ENCODE results near the gene TMEM25.
"Not testable (repeated sequence)": the region's sequence is repeated elsewhere in the genome, so short reads cannot be mapped to it uniquely, and the experiment has no call there.

TMEM25 gene

GRCh38 chr11:118532852-118533768, 2.1 kb downstream of the TMEM25 start:
- no peak for DNase-seq (ENCODE audit: low spot score)

DNA sequence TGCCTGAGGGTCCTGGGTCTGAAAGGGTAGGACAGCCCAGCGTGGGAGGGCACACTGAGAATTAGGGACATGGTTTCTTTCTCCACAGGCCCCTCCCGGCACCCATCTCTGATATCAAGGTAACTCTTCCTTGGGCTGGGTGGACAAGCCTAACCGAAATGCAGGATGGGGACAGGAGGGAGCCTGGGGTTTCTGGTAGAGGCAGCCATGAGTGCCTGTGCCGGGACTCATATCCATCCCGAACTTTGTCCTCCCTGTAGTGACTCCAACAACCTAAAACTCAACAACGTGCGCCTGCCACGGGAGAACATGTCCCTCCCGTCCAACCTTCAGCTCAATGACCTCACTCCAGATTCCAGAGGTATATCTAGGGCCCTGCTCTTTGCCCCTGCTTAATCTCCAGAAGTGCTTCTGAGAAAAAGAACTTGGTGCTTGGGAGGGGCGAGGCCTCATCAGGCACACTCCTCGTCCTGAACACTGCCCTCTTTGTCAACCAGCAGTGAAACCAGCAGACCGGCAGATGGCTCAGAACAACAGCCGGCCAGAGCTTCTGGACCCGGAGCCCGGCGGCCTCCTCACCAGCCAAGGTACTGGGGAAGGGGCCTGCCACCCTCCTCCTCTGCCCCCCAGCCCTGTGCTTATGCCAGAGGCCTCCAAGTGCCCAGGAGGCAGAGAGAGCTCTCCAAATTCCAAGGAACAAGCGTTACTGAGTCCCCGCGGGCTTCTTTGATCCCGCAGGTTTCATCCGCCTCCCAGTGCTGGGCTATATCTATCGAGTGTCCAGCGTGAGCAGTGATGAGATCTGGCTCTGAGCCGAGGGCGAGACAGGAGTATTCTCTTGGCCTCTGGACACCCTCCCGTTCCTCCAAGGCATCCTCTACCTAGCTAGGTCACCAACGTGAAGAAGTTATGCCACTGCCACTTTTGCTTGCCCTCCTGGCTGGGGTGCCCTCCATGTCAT, 3.1 kb downstream of the TMEM25 start:
- DNase-seq (ENCODE audit: low spot score), result no peak

- no peak for DNase-seq (ENCODE audit: low spot score)
Measured at GRCh38 chr11:118535261-118535660, 4.3 kb downstream of the TMEM25 start.

DNA sequence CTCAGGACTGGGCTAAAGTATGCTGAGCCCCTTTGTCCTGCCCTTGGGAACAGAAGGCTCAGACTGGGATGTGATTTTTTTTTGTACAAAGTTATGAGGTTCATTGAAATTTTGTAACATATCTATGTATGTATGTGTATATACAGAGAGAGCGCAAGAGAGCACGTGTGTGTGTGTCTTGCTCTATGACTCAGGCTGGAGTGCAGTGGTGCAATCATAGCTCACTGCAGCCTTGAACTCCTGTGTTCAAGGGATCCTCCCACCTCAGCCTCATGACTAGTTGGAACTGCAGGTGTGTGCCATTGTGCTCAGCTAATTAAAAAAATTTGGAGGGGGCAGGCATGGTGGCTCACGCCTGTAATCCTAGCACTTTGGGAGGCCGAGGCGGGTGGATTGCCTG, 5.7 kb downstream of the TMEM25 start:
- no peak for DNase-seq (ENCODE audit: low spot score)

GRCh38 chr11:118537409-118537980, 6.5 kb downstream of the TMEM25 start:
- DNase-seq (ENCODE audit: low spot score), result no peak

- DNase-seq (ENCODE audit: low spot score), result no peak
Measured at GRCh38 chr11:118544010-118544646, 13.1 kb downstream of the TMEM25 start.

DNA sequence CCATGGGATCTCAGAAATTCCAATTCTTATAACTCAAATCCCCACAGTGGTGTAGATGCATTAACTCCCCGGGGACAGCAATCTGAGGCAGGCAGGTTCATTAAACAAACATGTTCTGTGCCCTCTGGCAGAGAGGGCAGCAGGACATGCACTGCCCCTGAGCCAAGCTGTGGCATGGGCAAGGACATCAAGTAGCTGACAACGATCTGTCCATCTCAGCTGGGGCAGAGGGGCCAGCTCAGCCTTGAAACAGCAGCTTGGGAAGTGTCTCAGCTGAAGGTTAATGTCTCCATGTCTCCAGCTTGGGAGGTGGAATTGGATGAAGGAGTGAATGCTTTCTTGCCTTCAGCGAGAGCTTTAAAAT, 13.6 kb downstream of the TMEM25 start:
- DNase-seq (ENCODE audit: low spot score), result no peak

DNA sequence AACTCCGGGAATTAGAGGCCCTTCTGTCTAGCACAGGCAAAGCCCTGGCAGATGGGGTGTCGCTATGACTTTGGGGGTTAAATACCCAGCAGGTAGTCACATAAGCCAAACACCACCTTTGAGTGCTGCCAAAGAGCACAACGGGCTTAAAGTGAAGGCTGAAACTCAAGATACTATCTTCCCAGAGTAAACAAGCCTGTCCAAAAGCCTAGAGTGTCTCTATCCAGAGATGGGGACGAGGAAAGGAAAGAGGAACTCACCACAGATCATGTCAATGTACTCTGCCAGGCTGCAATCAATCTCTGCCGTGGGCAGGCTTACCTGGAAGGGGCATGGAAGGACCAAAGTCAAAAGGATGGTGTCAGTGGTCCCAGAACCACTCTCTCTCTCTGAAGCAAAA, 14.5 kb downstream of the TMEM25 start:
- DNase-seq (ENCODE audit: low spot score), result no peak

GRCh38 chr11:118547132-118547531, 16.1 kb downstream of the TMEM25 start:
- no peak for DNase-seq (ENCODE audit: low spot score)

DNA sequence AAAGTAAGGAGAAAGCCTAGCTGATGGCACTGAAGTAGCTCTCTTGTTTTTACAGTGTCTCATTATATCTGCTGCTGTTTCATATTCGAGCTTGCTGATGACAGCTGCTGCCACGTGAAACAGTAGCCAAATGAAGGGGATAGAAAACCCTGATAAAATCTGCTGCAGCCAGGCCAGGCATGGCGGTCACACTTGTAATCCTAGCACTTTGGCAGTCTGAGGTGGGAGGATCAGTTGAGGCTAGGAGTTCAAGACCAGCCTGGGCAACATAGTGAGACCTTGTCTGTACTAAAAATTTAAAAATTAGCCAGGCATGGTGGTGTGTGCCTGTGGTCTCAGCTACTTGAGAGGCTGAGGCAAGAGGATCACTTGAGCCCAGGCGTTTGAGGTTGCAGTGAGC, 21.3 kb downstream of the TMEM25 start:
- DNase-seq (ENCODE audit: low spot score), result no peak

DNA sequence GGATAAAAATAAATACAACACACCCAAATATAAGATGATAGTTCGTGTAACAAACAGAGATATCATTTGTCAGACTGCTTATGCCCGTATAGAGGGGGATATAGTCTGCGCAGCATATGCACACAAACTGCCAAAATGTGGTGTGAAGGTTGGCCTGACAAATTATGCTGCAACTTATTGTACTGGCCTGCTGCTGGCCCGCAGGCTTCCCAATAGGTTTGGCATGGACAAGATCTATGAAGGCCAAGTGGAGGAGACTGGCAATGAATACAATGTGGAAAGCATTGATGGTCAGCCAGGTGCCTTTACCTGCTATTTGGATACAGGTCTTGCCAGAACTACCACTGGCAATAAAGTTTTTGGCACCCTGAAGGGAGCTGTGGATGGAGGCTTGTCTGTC, 29.8 kb downstream of the TMEM25 start:
- no peak for DNase-seq (ENCODE audit: low spot score)

DNA sequence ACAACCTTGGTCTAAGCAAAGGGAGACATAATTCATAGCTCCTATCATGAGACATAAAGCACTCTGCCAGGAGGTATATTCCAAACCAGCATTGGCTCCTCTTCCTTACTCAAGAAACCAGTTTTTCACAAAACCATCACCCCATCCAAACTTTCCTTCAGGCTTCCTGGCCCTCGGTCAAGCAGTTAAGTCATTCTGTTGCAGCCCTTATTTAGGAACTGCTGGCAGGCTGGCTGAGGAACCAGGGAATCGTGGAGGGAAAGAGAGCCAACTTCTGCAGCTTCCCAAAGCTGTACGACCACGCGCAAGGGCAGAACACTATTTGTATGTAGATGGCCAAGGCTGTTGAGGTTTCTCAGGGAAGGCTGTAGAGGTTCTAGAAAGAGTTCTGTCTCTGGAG, 34.1 kb downstream of the TMEM25 start:
- no peak for DNase-seq (ENCODE audit: low spot score)

GRCh38 chr11:118569670-118570069, 38.7 kb downstream of the TMEM25 start:
- DNase-seq (ENCODE audit: low spot score), result no peak

- DNase-seq (ENCODE audit: low spot score), result no peak
Measured at GRCh38 chr11:118570787-118571186, 39.8 kb downstream of the TMEM25 start.

- peak; percentile 9 for DNase-seq (ENCODE audit: low spot score)
Measured at GRCh38 chr11:118571701-118572060, 40.7 kb downstream of the TMEM25 start.

- peak; percentile 74 for DNase-seq (ENCODE audit: low spot score)
Measured at GRCh38 chr11:118572061-118572980, 41.3 kb downstream of the TMEM25 start, which contains the start of gene ARCN1. Gene ARCN1, plus strand, starts transcription at chr11:118572409. Its CDS starts 139 bp downstream, at chr11:118572548.

- DNase-seq (ENCODE audit: low spot score), result peak; percentile 68
Measured at GRCh38 chr11:118572981-118573550, 42.1 kb downstream of the TMEM25 start.

- no peak for DNase-seq (ENCODE audit: low spot score)
Measured at GRCh38 chr11:118574636-118575035, 43.6 kb downstream of the TMEM25 start.

GRCh38 chr11:118577995-118578394, 47.0 kb downstream of the TMEM25 start:
- DNase-seq (ENCODE audit: low spot score), result not testable (repeated sequence)

DNA sequence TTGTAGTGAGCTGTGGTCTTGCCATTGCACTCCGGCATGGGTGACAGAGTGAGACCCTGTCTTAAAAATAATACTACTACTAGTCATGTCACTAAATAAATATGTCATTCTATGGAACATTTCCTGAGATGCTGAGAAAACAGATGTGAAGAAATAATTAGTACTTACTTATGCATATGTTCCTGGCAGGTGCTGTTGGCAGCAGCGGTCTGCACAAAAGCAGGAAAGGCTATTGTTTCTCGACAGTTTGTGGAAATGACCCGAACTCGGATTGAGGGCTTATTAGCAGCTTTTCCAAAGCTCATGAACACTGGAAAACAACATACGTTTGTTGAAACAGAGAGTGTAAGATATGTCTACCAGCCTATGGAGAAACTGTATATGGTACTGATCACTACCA, 50.1 kb downstream of the TMEM25 start:
- no peak for DNase-seq (ENCODE audit: low spot score)
